HFFc6 (cell line): Measurements from ENCODE around the gene CDH13. TPM values are rescaled to one million over a fixed set of nuclear protein-coding genes. Genes with fewer than 3 reads are reported as not detected.

Experiments
- DNase-seq: peaks from one replicate; pipeline ENCODE4 v3.0.0-alpha.2; 2018
- H3K27ac Mint-ChIP-seq: 2 replicates; pipeline ENCODE4 v1.8.0; 2020; ENCODE audit warnings: mild to moderate bottlenecking, mixed read lengths
- H3K27me3 Mint-ChIP-seq: 2 replicates; pipeline ENCODE4 v1.8.0; 2021; ENCODE audit warnings: mild to moderate bottlenecking, moderate library complexity, mixed read lengths; ENCODE audit not compliant: insufficient read depth
- H3K36me3 Mint-ChIP-seq: 2 replicates; pipeline ENCODE4 v1.8.0; 2021; ENCODE audit warnings: low read depth, mixed read lengths
- H3K4me1 Mint-ChIP-seq: 2 replicates; pipeline ENCODE4 v1.8.0; 2020; ENCODE audit warnings: low read depth, mixed read lengths
- H3K4me3 Mint-ChIP-seq: 2 replicates; pipeline ENCODE4 v1.8.0; 2020; ENCODE audit warnings: mild to moderate bottlenecking, moderate library complexity, mixed read lengths
- H3K9me3 Mint-ChIP-seq: 2 replicates; pipeline ENCODE4 v1.8.0; 2020; ENCODE audit warnings: mild to moderate bottlenecking, mixed read lengths
- CTCF ChIP-seq: fragments of 200-600 bp; sonication (generic); IDR thresholded peaks from 2 replicates; pipeline ENCODE4 v1.5.0; 2021; ENCODE audit warnings: antibody characterized with exemption, mild to moderate bottlenecking
- total RNA-seq, 6 experiments: library from RNA; stranded (reverse); fragmentation: NEBNext Ultra II Directional; extraction: Animal tissue kit (Norgen Biotek cat#: 25700); gene quantifications; 2 replicates in 1 of 6; 3 replicates in 5 of 6; pipeline ENCODE4 v1.2.3, GENCODE V29; 2021

The CDH13 gene
- total RNA-seq, 6 experiments from 2014 or later: 3.6 to 14.7 (median 4.7) TPM

GRCh38 chr16:82859662-82860061 is 232.9 kb downstream of the CDH13 start:
- H3K27ac Mint-ChIP-seq: no peak overlapping the region
- no peak overlapping the region for H3K4me3 Mint-ChIP-seq
- peaks cover 11% of the 10 kb centered on the region for H3K36me3 Mint-ChIP-seq
- H3K9me3 Mint-ChIP-seq: peaks cover 19% of the 10 kb centered on the region
- no peaks in the 10 kb centered on the region; the same call in 1 of the 2 replicates for H3K27me3 Mint-ChIP-seq
- peaks cover 5% of the 10 kb centered on the region; the same call in 1 of the 2 replicates for H3K4me1 Mint-ChIP-seq
- DNase-seq: no peak
- no peak for TF ChIP-seq CTCF

DNA sequence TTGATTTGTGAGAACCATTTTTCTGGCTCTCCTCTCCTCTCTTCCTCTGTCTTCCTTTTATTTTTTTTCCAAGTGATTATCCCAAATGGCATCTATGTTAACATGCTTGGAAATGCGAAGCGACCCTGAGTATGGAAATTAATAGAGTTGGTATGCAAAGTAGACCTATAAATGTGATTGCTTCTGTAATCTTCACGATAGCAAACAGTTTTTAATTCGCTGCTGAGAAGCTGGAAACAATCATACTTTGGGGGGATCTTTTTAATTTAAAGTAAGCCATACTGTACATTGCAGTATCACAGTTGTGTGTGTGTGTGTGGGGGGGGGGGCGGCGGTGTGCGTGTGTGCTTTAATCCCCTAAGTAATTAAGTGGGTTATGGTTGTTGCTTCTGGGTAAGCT is 233.3 kb downstream of the CDH13 start:
- Mint-ChIP-seq H3K27ac (no peak overlapping the region), H3K36me3 (peaks cover 11% of the 10 kb centered on the region), H3K4me3 (no peak overlapping the region), H3K27me3 (no peaks in the 10 kb centered on the region; the same call in 1 of the 2 replicates), H3K9me3 (peaks cover 24% of the 10 kb centered on the region), H3K4me1 (peaks cover 5% of the 10 kb centered on the region; the same call in 1 of the 2 replicates)
- DNase-seq: no peak
- no peak for TF ChIP-seq CTCF

DNA sequence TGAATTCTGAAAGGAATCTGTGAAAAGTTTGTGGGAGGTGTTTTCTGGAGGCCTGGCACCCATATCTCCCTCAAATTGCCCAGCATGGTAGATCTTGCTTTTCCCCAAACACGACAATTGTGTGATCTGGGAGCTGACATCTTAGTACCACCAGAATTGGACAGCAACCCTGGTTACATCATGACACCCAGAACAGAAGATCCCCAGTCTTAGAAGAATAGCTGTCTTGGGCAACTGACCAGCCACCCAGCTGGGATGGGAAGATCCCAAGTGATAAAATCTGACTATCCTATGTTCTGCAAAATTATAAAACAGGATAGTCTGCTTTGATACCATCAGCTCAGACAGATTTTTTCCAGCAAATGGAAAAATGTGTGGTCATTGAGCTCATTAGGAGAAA is 235.3 kb downstream of the CDH13 start:
- DNase-seq: no peak
- Mint-ChIP-seq H3K27ac (no peak overlapping the region), H3K9me3 (peaks cover 32% of the 10 kb centered on the region), H3K4me3 (no peak overlapping the region), H3K27me3 (no peaks in the 10 kb centered on the region; the same call in 1 of the 2 replicates), H3K4me1 (no peaks in the 10 kb centered on the region), H3K36me3 (peaks cover 10% of the 10 kb centered on the region)
- no peak for TF ChIP-seq CTCF

DNA sequence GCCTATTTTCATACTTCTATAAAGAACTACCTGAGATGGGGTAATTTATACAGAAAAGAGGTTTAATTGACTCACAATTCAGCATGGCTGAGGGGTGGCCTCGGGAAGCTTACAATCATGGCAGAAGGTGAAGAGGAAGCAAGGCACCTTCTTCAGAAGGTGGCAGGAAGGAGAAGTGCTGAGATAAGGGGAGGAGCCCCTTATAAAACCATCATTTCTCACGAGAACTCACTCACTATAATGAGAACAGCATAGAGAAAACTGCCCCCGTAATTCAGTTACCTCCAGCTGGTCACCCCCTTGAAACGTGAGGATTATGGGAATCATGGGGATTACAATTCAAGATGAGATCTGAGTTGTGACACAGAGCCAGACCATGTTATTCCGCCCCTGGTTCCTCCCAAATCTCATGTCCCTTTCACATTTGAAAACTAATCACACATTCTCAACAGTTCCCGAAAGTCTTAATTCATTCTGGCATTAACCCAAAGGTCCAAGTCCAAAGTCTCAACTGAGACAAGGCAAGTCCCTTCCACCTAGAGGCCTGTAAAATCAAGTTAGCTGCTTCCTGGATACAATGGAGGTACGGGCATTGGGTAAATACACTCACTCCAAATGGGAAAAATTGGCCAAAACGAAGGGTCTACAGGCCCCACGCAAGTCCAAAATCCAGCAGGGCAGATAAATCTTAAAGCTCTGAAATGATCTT is 237.7 kb downstream of the CDH13 start:
- no peak for TF ChIP-seq CTCF
- H3K36me3 Mint-ChIP-seq: peaks cover 10% of the 10 kb centered on the region
- H3K9me3 Mint-ChIP-seq: peaks cover 36% of the 10 kb centered on the region
- H3K27me3 Mint-ChIP-seq: no peaks in the 10 kb centered on the region; the same call in 1 of the 2 replicates
- H3K4me3 Mint-ChIP-seq: no peak overlapping the region
- no peak for DNase-seq
- no peaks in the 10 kb centered on the region for H3K4me1 Mint-ChIP-seq
- H3K27ac Mint-ChIP-seq: no peak overlapping the region

GRCh38 chr16:82865412-82865811 is 238.6 kb downstream of the CDH13 start:
- no peak for TF ChIP-seq CTCF
- Mint-ChIP-seq H3K4me3 (no peak overlapping the region), H3K27me3 (no peaks in the 10 kb centered on the region; the same call in 1 of the 2 replicates), H3K4me1 (no peaks in the 10 kb centered on the region), H3K27ac (no peak overlapping the region), H3K9me3 (peaks cover 40% of the 10 kb centered on the region), H3K36me3 (peaks cover 10% of the 10 kb centered on the region)
- DNase-seq: no peak
